Measurements from ENCODE around the gene MAST3.

GRCh38 chr19:18074192-18074591 is 23.4 kb upstream of the MAST3 start:
- no peak for TF ChIP-seq GATA2 (IDR thresholded peaks at IDR 0.05; ENCODE audit: low read depth, low read length)
- no peak for TF ChIP-seq GATA3 (IDR thresholded peaks at IDR 0.05; ENCODE audit: low read depth, low read length)

Data from SH-SY5Y (cell line).